Iris pigment epithelial cell (primary cell): ENCODE measurements around the gene CPLX3.

ENCODE experiments used
- DNase-seq: peaks from one replicate; pipeline ENCODE4 v3.0.0-alpha.2; 2011; ENCODE audit warnings: low read depth

The CPLX3 gene

DNA sequence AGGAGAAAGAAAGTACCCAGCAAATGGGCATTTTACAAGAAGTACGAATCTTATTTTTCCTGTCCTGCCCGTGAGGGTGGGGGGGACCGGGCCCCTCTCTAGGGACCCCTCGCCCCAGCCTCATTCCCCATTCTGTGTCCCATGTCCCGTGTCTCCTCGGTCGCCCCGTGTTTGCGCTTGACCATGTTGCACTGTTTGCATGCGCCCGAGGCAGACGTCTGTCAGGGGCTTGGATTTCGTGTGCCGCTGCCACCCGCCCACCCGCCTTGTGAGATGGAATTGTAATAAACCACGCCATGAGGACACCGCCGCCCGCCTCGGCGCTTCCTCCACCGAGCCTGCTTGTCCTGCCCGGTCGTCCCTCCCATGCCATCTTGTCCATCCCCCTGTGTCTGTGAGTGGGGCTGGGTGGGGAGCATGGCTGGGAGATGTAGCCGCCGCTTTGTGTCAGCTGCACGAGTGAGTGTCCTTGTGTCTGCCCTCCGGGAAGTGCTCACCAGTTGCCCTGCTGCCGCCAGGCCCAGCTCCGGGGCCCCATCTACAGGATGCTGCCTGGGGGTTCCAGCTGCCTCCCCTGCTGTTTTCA lies 23.5 kb upstream of the CPLX3 start:
- no peak for DNase-seq

DNA sequence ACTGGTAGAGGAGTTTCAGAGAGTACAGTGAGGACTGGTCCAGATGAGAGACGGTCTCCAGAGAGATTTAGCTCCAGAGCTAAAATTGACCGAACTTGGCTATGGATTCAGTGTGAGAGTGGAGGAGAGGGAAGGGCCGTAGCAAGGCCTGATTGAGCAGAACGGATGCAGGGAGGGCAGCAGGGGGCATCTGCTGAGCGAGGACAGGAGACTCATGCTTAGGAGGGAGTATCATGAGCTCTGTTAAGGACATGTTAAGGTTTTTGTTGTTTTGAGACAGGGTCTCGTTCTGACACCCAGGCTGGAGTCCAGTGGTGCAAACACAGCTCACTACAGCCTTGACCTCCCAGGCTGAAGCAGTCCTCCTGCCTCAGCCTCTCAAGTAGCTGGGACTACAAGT lies 21.5 kb upstream of the CPLX3 start:
- DNase-seq = no peak

DNA sequence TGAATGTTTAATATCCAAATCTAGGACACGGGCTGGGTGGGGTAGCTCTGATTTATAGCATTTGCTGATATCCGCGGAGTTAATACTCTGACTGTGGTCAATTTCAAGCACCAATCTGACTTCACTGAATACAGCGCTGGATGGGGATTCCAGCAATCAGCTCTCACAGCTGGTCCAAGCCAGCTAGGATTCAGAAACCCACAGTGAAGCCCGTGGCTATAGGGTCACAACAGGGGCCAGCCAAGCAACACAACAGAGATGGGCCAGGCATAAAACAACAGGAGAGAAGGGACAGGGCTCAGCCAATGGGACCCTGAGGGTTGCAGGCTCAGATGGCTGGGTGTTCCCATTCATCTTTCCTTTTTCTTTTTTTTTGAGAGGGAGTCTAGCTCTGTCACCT lies 19.1 kb upstream of the CPLX3 start:
- peak; percentile 25 for DNase-seq

DNA sequence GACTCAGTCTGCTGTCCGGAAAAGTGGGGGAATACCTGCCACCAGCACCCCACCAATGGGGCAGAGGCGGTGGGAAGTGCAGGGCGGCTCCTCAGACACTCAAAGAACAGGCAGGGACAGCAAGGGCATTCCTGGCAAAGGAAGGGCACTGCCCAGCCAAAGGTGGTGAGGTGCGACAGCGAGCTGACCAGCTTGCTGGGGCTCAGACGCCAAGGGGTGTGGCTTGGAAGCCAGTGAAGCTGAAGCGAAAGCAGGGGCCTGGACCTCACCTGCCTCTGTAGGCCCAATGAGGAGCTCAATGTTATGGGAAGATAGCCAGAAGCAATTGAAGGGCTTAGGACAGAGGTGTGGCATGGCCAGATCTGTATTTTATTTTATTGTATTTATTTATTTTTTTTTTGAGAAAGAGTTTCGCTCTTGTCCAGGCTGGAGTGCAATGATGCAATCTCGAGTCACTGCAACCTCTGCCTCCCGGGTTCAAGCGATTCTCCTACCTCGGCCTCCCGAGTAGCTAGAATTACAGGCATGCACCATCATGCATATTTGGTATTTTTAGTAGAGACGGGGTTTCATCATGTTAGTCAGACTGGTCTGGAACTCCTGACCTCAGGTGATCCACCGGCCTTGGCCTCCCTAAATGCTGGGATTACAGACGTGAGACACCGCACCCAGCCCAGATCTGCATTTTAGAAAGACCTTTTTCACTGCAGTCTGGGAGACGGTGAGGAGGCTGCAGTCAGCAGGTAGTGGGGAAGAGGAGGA lies 18.2 kb upstream of the CPLX3 start:
- DNase-seq = peak; percentile 20

DNA sequence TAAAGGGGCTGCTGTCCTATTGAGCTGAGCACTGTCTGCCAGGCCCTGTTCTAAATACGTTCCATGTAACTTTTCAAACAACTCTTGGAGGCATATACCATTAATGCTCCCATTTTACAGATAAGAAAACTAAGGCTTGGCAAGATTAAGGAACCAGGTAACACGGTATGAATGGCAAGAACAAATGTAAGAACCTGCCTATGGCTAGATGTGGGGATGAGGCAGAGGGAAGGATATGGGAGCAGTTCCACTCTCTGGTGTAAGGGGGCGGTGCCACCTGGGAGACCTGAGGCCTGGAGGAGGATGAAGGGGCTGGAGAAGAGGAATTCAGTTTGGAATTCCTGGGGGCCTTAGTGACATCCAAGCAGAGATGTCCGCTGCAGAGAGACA lies 17.6 kb upstream of the CPLX3 start:
- no peak for DNase-seq

DNA sequence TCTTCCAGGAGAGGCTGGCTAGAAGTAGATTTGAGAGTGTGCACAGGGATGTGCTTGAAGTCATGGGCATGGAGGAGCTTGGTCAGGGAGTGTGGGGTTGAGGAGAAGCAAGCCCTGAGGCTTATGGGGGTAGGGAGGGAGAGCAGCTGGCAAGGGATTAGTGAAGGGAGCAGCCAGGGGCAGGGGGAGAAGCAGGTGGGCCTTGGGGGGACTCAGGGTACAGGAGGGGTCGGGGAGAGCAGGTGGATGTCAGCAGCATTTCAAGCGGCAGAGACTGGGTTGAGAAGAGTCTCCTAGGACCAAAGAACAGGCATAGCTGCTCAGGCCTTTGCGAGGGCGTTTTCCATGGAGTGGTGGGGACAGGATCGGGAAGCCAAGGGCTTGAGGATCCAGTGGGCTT lies 17.2 kb upstream of the CPLX3 start:
- DNase-seq = no peak

DNA sequence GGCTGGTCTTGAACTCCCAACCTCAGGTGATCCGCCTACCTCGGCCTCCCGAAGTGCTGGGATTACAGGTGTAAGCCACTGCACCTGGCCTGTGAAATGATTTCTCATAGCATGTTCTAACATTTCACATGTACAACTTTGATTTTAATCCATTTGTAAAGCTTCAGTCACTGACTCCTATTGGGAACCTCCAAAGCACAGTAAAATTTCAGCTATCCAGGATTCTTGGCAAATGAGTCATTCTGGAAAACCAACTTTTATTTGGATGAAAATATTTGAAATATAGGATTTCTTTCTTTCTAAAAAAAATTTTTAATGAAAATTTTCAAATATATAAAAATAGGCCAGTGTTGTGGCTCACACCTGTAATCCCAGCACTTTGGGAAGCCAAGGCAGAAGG lies 16.5 kb upstream of the CPLX3 start:
- DNase-seq = no peak

DNA sequence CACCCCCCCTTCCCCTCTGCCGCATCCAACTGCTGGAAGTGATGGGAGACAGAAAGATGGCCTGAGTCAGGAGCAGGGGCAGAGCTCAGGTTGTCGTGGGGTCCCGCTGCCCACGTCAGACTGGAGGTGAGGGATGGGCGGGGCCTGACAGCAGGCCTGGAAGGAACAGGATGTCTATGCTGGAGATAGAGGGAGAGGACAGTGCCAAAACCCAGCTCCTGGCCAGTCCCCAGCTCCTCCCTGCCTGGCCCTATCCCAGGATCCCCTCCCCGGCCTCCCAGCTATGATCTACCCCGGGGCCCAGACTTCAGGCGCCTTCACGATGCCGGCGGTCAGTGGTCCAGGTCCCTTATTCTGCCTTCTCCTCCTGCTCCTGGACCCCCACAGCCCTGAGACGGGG lies 13.9 kb upstream of the CPLX3 start, which contains the start of gene LMAN1L:
LMAN1L (plus strand) TSS at position 303 of the 400 bp plus-strand sequence; CDS start at position 323, 20 bp downstream.
- no peak for DNase-seq

DNA sequence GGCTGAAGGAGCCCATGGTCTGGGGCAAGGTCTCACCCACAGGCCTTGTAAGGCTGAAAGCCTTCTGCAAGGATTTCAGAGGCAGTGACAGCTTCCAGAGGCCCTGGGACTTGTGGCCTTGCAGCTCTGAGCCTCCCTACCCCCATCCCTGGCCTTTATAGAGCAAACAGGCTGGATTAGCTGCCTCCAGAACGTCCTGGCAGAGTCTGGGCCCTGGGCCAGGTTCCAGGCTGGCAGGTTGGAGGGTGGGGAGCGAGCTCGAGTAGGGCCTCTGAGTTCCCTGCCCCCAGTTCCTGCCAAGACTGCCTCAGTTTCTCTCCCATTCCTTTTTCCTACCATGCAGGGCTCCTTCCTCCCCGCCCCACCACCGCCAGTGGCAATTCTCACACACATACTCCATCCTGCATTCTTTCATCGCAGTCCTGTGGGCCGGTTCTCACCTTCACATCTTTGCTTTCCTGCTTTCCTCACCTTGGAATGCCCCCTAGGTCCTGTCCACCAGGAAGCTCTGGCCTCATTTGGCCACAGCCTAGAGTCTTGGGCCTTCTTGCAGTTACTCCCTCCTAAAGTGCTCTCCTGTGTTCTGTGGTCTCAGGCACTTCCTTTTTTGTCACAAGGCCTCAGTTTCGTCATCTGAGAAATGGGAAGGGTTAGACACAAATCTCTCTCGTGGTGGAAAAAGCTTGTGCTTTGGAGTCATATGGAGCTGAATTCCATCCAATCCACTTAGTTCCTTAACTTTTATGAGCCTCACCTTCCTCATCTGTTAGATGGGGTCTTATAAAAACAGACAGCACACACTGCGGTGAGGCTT lies 11.1 kb upstream of the CPLX3 start:
- no peak for DNase-seq

DNA sequence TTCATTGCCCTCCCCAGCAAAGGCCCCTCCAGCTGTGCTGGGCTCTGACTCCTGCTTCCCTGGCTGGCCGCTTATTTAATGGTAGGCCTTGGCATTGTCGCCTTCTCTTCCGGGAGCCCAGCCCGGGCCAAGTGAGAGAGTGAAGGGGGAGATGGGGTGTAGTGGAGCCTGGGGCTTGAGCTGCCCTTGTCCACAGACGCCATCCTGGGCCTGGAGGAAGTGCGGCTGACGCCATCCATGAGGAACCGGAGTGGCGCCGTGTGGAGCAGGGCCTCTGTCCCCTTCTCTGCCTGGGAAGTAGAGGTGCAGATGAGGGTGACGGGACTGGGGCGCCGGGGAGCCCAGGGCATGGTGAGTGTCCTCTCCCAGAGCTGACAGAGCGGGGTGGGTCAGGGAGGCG lies 10.5 kb upstream of the CPLX3 start:
- DNase-seq = no peak

DNA sequence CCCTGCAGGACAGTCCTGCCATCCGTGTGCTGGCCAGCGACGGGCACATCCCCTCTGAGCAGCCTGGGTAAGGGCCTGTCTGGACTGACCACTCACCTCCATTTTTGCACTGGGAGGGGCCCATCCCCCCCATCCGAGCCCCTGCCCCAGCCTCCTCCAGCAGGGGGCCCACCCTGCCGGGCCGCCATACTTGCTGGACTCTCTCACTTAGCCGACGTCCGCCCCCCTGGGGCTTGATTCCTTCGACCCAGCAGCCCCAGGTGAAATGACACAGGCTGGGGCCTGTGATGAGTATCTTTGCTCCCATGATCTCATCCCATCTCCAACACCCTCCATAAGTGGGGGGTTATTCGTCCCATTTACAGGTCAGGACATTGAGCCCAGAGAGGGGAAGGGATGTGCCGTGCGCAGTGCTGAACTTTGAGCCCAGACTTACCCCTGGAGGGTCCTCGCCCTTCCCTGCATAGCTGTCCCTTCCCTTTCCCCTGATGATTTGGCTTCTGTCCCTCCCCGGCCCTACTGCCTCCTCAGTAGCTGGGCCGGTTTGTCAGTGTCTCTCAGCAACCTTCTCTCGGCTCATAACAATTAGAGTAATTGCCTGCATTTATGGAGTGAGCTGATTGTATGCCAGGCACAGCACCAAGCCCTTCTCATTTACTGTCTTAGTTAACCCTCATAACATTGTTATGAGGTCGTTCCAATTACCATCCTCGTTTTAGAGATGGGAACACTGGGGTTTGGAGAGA lies 9.6 kb upstream of the CPLX3 start:
- DNase-seq = no peak

DNA sequence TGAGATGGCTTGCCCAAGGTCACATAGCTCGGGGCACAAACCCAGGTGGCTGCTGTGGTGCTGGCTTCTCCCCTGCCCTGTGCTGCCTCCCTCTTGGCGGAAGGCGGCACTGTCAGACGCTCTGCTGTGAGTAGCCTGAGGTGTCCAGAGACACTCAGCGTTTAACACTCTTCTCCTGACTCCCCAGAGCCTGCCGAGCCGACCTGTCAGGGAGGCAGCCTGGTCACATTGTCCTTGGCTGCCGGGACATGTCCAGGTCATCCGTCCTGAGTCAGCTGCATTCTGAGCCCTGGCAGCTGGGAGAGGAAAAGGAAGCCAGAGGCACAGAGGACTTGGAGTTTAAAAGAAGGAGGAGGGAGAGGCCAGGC lies 9.1 kb upstream of the CPLX3 start:
- peak; percentile 20 for DNase-seq

DNA sequence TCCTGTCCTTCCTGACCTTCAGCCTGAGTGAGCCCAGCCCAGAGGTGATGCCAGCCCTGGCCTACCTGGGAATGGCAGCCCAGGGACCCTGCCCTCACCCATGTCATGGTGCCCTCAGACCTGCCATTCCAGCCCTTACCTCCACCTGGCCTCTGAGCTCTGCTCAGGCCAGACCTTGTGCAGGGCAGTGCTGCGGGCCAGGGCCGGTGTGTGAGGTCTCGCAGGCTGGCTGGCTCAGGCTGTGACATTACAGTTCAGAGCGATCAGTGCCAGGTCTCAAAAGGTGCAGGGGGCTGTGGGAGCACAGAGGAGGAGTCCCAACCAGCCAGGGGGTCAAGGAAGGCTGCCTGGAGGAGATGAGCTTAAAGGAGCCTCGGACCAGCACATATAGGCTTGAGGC lies 6.4 kb upstream of the CPLX3 start:
- DNase-seq = no peak

DNA sequence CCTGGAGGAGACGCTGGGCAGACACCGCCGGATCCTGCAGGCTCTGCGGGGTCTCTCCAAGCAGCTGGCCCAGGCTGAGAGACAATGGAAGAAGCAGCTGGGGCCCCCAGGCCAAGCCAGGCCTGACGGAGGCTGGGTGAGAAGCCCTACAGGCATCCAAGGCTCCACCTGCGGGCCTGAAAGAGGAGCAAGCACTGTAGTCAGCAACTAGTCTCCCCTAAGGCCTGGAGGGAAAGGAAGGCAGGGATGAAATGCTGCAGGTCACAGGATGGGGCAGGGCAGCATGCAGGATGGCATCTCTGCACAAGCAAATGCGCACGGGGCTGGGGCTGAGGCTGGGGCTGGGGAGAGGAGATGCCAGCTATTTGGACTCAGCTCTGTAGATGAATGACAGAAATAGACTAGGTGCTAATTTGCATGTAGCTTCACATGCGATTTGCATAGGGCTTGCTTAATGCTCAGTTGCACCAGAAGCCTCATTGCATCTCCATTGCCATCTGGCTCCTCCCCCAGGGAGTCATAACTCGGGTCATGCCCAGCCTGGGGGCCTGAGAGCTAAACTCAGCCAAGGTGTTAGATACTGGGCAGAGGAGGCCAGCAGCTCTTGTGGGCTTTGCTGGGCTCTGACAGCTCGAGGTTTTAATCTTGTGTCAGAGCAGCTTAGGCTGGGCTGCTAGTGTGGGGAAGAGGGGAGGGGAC lies 5.2 kb upstream of the CPLX3 start:
- no peak for DNase-seq

DNA sequence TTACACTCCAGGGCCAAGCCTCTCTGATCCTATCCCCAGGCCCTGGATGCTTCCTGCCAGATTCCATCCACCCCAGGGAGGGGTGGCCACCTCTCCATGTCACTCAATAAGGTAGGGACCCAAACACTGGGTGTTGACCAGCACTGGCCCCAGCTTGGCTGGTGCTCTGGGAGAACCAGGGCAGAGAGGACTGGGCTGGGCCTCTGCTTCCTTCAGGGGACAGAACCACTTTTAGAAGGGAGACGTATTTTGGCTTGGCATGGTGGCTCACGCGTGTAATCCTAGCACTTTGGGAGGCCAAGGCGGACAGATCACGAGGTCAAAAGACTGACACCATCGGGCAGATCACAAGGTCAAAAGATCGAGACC lies 4.7 kb upstream of the CPLX3 start:
- DNase-seq = no peak

DNA sequence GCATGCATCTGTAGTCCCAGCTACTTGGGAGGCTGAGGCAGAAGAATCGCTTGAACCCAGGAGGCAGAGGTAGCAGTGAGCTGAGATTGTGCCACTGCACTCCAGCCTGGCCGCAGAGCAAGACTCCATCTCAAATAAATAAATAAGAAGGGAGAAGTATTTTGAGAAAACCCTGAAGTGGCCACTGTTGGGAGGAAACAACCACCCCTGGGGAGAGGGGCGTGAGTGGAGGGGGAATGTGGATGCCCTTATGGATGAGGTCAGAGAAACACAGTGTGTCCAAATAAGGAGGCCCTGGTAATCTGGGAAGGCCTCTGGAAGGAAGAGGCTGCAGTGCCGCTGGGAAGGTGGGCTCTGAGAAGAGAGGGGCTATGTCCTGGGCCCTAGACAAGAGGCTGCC lies 4.2 kb upstream of the CPLX3 start:
- DNase-seq = no peak

DNA sequence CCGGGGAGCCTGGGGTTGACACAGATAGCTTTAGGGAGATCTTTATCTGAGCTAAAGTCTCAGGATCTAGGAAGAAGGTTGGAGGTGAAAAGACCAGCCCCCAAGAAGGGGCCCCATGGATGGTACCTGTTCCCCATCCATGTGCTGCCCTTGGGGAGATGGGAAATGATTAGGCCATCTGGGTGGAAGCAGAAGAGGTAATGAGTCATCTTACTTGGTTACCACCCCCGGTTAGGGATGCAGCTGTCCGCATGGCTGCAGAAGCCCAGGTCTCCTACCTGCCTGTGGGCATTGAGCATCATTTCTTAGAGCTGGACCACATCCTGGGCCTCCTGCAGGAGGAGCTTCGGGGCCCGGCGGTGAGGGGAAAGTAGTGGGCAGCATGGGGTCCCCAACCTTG lies 3.1 kb upstream of the CPLX3 start:
- no peak for DNase-seq

DNA sequence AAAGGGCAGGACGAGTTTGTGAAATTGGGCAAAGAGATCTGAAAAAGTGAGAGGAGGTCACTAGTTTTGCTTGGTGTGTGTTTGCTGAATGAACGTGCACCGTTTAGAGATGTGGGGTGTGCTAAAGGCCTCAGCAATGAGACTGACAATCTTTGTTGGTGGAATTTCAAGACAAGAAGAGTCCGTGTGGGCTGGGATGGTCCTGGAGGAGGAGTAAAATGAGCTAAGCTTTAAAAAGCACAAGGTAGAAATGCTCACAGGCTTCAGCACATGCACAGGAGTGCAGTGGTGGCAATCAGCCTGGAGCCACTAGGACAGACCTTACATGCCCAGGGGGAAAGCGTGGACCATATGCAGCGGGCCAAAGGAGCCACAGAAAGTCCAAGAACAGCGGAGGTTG lies 1.5 kb upstream of the CPLX3 start:
- DNase-seq = no peak

DNA sequence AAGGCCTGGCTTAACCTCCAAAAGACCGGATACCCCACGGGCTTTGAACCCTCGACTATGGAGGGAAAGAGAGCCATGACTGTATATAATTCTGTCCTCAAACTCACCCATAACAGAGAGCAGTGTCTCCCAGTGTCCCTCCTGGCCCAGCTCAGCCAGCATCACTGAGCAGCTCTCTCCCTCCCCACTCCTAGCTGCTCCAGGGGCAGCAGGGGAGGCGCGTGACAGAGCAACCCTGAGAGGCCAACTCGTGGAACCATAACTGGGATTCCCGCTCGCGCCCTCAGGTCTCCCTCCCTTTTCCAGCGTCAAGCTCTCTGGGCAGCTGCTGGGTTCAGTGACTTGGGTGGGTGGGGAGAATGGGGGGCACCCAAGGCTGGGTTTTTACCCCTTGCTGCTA lies 561 bp upstream of the CPLX3 start:
- DNase-seq = no peak

DNA sequence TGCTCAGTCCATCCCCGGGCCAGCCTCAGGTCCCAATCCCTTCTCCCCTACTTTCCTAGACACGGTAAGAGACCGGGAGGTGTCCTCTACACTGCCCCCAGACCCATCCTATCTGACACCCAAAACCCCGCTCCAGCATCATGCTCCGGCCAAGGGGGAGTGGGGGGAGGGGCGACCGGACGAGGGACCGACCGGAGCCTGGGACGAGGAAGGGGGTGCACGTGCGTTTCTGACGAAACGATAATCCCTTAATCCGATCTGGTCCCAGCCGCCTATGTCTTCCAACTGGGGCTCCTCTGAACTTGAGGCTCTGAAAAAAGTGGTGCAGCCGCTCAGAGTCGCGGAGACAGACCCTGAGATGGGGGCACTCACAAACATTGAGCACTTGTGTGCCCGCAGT lies 494 bp downstream of the CPLX3 start:
- DNase-seq = no peak

DNA sequence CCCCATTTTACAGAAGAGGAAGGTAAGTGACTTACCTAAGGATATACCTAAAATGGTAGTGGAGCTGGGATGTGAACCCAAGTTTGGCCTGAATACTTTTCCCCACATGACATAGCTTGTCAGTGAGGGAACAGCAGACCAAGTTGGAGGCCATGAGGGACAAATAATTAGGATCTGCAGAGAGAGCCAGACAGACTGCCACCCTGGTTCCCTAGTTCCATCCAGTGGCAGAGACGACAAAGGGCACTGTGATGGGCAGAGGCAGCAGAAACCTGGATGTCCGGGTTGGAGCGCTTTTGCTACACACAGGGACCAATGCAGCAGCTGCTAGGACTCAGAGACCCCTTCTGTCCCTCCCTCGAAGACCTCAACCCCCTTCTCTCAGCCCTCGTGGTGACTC lies 1.2 kb downstream of the CPLX3 start:
- no peak for DNase-seq

DNA sequence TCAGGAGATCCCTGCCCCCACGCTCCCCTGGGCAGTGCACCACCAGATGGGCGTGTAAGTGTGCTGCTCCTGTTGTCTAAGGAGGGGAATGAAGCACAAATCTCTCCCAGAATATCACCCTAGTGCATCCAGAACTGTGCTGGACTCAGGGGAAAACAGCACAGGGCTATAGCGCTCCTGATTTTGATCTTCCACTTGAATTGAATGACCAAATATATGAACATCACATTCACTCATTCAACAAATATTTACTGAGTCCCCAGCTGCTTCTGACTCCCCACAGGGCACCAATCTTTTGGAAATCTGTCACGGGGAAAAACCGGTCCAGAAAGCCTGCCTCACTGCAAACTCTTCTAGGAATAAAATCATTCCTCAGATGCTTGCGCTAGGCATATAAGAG lies 2.4 kb downstream of the CPLX3 start:
- DNase-seq = no peak
